Ramos (cell line): Measurements from ENCODE around the gene AQP12A.
"Not testable (repeated sequence)": the region's sequence is repeated elsewhere in the genome, so short reads cannot be mapped to it uniquely, and the experiment has no call there.

Source experiments
- in situ Hi-C: fragments of 300-500 bp; cut with MboI; formaldehyde crosslinking; loops from one replicate; pipeline ENCODE4 v1.14.3; 2022; ENCODE audit warnings: low sequenced_read_pairs; ENCODE audit not compliant: unreplicated experiment

AQP12A gene, protein sequence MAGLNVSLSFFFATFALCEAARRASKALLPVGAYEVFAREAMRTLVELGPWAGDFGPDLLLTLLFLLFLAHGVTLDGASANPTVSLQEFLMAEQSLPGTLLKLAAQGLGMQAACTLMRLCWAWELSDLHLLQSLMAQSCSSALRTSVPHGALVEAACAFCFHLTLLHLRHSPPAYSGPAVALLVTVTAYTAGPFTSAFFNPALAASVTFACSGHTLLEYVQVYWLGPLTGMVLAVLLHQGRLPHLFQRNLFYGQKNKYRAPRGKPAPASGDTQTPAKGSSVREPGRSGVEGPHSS

DNA sequence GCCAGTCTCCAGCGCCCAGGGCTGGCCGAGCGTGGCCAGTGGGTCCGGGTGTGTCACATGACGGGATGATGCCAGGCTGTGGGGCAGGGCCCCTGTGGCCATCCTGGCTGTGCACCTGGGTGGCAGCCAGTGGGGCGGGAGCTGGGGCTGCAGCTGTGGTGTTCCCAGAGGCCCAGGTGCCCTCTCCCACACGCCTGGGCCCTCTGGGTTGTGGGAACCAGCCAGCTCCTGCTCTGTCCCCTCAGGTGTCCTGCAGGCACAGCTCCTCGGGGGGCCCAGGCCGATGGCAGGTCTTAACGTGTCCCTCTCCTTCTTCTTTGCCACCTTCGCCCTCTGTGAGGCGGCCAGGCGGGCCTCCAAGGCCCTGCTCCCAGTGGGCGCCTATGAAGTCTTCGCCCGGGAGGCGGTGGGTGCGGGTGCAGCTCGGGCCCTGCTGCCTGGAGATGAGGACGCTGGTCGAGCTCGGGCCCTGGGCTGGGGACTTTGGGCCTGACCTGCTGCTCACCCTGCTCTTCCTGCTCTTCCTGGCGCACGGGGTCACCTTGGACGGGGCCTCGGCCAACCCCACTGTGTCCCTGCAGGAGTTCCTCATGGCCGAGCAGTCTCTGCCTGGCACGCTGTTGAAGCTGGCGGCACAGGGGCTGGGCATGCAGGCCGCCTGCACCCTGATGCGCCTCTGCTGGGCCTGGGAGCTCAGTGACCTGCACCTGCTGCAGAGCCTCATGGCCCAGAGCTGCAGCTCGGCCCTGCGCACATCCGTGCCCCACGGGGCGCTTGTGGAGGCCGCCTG lies at the start of gene AQP12A:
Gene AQP12A, plus strand, starts transcription at position 236 of the 790 bp plus-strand sequence. Its CDS starts 48 bp downstream, at position 284.
- in situ Hi-C loops: not testable (repeated sequence)

DNA sequence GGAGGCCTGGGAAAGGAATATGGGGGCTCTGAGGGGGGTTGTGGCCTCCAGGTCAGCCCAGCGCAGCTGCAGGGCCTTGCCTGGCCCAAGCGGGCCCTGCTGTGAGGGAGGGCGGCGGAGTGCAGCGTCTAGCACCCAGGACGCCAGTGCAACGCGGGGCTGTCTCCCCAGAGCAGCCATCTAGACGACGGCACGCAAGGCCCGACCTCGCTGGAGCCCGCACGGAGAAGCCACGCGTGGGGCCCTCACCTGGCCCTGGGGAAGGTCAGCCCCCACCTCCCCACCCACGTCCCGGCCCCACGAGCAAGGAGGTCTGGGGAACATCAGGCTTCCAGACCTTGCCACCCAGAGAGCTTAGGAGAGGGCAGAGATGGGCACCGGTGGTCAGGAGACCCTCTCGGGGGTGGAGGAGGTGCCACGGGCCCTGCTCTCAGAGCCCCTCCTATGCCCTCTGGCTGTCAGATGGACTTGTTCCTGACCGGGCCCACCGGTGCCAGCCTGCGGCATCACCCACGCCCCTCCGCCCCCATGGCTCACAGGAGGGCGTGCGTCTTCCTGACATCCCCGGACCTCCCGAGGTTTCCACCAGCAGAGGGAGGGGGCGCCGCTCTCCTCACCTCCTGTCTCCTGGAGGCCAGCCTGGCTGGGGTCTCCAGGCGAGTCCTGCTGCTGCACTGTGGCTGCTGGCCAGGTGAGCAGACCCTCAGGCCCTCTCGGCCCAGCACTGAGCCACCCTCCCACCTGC lies 49.4 kb upstream of the AQP12A start:
- in situ Hi-C loops: no loop called here

DNA sequence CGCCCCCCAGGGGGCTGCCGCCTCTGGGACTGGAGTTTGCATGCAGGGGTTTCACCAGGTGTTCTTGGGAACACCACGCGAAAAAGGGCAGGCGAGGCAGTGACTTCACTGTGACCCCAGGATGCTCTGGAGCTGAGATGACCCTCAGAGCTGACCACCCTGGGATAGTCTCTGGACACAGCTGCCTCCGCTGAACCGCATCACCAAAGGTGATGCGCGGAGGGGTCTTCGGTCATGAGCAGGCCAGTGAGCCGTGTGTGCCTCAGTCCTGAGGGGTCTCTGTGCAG lies 48.9 kb upstream of the AQP12A start:
- in situ Hi-C loops: no loop called here

DNA sequence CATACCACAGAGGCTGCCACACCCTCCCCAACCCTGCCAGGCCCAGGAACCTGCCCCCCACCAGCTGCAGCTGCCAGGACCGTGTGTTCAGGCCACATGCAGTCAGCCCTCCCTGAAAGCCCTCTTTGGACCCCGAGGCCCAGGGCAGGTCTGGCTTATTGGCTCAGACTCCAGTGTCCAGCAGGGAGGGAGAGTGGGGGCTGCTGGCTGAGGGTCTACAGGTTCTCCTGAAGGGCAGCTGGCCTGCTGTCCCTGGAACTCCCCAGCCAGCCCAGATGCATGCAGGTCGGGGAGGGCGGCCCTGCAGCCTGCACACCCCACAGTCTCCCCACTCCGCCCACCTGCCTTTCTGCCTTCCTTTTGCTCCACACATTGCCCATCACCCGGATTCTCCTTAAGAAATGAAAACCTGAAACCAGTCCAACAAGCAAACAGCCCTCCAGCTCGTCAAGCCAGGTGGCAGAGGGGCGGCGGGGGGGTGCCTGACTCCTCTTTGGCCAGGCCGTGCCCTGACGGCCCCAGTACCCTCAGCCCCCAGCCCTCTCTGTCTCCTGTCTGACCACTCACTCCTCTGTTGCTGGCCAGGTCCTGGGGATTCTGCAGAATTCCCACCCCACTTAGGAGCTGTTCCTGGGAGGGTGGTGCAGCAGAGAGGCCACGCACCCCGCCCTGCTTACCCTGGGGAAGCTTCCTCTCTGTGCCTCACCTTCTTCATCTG lies 48.4 kb upstream of the AQP12A start:
- in situ Hi-C loops: no loop called here

DNA sequence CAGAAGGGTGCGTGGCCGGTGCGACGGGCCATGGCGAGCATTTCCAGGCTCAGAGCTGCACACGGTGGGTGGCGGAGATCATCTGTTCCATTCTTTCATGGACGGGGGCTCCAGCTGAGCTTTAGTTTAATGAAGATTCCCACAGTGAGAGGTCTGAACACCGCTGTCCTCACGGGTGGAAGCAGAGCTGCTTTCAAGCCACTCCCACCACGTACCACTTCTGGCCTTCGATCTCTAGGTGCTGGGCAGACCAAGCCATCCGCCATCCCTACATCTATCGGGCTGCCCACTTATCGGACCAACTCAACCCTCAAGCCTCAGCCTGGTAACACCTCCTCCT lies 47.9 kb upstream of the AQP12A start:
- in situ Hi-C loops: no loop called here

DNA sequence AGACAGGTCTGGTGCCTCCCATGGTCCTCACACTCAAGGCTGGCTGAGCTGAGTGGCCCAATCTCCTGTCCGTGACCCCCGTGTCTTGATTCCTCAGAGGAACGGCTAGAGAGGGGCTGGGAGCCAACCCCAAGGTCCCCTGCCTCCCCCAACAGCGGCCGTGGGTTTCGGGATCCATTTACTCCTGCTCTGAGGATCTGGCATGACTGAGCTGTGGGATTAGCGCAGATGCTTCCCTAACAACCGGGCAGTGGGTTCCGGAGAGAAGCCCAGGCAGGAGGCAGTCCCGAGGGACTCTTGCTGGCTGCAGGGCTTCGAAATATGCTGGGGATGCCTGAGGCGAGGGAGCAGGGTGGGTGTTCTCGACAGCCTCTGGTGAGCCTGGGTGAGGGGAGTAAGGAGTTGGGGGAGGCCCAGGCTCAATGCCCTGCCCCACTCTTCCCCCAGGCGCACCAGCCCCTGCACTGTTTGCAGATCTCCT lies 47.5 kb upstream of the AQP12A start:
- in situ Hi-C loops: no loop called here

DNA sequence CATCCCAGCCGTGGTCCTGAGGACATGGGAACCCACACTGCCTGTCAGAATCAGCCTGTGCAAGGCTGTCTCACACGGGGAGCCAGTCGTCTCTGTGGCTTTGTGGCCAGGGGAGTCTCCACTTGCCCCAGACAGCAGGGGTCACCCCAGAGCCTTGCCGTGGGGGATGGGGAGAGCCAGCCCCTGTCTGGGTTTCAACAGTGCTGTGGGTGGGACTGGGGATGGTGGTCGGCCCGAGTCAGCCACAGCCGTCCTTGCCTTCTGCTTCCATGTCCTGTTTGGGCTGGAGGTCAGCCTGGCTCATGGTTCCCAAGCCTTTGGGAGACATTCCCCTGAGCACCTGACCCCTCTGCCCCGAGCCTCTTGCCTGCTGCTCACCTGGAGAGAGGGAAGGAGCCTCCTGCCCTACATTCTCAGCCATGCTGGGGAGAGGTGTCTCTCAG lies 46.8 kb upstream of the AQP12A start:
- in situ Hi-C loops: no loop called here

DNA sequence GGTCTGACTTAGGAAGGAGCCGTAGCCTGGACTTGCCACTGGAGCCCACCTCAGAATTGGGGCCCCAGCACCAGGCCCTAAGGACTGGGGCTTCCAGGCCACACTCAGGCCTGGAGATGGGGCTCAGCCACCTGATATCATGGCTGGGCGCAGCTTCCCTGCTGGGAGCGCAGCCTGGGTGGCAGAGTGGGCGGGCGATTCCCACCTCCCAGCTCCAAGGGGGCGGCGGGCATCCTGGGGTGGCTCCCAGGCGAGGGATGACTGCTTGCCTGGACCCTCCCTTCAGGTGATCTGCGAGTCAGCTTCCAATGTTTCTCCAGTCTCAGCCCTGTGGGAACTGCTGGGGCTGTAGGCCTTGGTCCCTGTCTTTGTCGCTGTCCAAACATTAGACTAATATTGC lies 46.3 kb upstream of the AQP12A start:
- in situ Hi-C loops: no loop called here

DNA sequence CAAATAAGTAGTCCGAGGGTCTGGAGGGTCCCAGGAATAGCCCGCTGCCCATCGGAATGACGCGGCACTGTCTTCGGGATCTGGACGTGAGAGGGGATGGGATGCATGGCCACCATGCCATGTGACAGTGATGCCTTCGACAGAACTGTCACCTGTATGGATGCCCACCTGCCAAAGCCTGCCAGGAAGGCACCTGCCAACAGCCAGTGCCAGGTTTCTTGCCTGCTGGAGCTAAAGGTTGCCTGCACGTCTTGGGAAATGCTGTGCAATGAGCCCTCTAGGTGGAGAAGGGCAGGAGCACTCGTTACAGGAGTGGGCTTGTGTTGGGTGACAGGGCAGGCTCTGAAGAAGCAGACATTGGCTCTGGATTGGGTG lies 45.9 kb upstream of the AQP12A start:
- in situ Hi-C loops: no loop called here

DNA sequence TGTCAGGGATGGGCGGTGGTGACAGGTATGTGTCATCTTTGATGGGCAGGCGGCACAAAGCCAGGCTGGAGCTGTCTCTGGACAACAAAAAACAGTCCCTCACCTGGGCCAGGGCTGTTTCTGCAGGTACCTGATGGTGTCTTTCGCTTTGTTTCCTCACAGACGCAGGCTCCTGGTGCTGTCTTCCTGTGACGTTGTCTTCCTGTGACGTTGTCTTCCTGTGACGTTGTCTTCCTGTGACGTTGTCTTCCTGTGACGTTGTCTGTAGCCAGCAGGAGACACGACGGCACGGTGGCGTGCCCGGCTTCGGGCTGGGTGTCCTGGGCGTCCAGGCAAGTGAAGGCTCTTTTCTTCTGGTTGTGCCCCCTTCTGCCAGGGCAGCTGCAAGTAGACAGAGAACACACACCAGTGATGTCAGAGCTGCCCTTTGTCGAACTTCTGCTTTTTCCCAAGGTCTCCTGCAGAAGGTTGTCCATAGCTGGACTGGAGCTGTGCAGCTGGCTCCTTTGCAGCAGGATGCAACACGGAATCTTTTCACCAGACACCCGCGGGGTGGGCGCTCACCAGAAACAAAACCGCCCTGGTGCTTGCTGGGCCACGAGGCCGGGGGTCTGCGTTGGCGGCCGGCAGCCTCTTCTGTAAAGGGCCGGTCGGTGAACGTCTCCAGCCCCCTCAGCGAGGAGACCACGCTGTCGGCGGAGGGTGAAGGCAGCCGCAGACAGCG lies 45.3 kb upstream of the AQP12A start:
- in situ Hi-C loops: no loop called here

DNA sequence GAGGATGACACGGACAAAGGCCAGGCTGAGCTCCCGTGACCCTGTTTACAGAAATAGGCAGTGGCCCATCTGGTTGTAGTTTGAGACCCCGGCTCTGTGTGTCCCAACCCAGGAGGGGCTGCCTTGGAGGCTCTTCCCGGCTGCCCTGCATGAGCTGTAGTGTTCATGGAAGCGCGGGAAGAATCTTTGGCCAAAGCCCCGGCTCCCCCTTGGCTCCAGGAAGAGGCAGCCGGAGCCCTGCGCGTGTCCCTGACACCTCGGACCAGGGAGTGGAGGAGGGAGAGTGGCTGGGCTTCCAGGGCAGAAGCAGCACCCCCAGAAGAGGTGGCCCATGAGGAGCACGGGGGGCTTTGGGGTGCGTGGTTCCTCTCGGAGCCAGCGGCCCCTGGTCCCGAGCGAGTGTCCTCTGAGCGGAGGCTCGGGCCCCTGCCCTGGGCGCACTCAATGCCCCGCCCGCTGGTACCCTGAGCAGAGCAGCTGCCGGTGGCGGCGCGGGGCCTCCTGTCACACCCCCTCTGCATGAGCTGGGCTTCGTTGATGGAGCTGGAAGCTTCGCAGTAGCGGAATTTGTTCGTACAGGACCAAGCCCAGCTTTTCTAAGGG lies 44.7 kb upstream of the AQP12A start:
- in situ Hi-C loops: no loop called here

DNA sequence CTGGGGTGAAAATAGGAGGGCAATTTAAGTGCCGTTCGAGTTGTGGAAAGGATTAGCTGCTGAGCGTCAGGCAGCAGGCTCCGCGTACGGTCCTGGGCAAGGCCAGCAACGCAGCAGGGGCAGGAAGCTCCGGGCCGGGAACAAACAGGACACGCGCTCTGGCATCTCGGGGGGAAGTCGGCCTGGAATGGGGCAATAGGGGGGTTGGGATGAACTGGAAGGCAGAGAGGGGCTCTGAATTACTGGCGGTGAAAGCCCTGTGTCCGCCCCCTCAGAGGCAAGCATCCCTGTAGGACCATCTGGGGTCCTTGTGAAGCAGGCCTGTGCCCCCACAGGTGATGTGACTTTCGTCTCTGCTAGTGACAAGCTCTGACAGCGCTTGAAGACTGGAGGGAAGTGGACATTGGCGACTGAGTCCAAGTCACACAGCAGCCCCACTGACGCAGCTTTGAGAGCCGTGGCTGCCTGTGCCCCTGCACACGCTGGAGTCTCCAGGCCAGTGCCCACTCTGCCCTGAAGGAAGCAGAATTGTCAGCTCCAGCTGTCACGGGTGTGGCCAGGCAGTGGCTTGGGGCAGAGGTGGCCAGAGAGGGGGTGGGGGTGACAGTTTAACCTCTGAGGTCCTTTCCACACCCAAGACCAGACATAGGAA lies 44.0 kb upstream of the AQP12A start:
- in situ Hi-C loops: no loop called here

DNA sequence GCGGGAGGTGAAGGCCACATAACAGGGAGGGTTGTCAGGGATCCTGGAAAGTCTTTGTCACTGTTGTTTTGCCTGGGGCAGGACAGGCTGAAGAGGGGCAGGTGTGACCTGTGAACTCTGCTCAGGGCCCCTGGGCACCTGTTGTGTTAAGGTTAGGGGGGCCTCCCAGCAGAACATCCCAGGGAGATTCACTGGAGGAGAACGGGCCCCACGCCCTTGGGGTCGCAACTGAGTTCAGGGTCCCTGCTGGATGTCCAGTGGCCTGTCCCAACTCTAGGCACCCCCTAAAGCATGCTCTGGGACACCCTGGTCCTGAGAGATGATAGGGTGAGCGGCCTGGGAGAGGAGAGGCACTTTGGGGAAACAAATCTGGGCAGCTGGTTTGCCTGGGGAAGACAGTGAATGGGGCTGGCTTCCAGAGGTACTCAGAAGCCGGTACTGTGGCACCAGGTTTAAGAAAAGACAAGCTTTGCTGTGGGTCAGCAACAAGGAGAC lies 43.5 kb upstream of the AQP12A start:
- in situ Hi-C loops: no loop called here

DNA sequence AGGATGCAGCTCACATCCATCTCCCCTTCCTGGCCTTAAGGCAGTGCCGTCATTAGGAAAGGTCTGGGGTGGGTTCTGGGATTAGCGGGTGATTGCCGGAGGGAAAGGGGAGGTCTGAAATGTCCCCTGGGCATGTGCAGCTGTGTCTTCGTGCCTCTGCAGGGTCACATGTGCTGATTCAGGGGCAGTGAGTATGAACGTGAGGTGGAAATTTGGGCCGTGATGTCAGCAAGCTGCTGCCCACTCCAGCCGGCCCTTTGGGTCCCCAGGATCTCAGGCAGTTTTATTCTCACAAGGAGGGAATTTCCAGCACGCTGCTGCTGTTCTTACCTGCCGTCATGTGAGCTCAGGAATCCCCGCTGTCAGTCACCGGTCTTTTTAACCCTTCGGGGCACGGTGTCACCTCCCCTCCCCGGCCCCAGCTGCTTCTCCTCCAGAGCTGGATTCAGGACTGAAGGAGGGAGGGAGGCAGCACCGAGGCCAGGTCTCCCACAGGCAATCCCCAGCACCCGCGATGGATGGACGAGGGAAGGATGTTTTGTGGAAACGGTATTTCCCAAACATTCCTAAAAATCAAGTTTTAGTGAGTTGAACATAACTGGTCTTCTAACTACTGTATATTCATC lies 42.9 kb upstream of the AQP12A start:
- in situ Hi-C loops: no loop called here

DNA sequence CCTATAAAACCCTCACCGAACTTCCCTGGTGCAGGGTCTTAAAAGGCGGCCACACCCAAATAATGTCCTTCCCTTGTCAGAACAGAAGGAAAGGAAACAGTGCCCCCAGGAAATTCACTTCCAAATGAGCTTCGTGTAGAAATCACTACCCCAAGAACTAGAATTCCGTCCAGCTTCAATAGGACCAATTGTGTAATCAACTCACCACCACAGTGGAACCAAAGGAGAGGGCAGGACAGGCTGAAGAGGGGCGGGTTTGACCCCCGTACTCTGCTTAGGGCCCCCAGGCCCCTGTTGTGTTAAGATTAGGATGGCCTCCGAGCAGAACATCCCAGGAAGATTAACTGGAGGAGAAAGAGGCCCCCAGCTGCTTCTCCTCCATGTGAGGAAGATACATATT lies 42.3 kb upstream of the AQP12A start:
- in situ Hi-C loops: no loop called here

DNA sequence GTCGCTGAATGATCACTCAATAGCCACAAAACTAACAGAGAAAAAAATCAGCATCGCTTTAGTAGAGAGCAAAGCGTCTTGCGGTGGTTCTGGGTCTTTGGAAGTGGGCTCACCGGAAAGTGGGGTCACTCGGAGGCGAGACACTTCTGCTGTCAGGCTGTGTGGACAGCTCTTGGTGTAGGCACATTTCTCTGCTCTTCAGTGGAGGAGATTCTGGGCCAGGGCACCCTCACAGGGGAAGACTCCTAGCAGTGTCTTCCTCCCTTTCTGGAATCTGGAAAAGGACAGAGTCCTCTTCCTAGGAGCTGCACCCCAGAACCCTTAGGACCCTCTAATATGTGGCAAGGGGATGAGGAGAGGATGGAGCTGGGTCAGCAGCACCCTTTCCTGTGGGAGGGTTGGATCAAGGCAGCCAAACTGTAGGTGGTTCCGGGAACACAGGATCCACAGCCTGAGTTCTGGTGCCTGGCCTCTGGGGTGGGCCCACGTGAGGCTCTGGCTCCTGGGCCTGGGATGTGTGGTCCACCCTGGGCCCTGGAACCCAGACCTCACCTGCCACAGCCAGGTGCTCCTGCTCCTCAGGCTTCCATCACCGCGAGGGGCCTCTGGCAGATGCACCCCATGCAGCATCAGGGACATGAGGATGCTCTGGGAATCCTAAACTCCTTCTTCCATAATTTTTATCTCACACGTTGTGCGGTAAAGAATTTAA lies 41.3 kb upstream of the AQP12A start:
- in situ Hi-C loops: no loop called here

DNA sequence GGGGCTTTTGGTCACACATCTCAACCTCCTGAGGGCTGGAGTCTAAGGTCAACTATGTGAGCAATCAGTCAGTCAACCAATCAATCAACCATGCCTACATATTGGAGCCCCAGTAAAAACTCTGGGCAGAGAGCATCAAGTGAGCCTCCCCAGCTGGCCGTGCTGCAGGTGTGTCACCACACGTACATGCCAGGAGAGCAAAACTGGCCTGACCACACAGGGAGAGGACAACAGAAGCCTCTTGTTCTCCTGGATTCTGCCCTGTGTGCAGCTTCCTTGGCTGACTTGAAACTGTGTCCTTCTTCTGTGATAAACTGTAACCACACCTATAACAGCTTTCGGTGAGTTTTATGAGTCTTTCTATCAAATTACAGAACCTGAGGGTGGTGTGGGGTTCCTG lies 40.5 kb upstream of the AQP12A start:
- in situ Hi-C loops: no loop called here
